Stimulated activated CD8-positive, alpha-beta memory T cell treated with anti-CD3 and anti-CD28 coated beads, Interleukin-4, amount 100 ng/mL, for 1 hour (primary cell): Measurements from ENCODE around the gene CCRL2.

Experiments
- DNase-seq, 2 donors: peaks; one replicate each; pipeline ENCODE4 v3.0.0-alpha.2; 2020; ENCODE audit warnings: low read depth in 2 of 2, low spot score in 1 of 2

CCRL2 gene, protein sequence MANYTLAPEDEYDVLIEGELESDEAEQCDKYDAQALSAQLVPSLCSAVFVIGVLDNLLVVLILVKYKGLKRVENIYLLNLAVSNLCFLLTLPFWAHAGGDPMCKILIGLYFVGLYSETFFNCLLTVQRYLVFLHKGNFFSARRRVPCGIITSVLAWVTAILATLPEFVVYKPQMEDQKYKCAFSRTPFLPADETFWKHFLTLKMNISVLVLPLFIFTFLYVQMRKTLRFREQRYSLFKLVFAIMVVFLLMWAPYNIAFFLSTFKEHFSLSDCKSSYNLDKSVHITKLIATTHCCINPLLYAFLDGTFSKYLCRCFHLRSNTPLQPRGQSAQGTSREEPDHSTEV

DNA sequence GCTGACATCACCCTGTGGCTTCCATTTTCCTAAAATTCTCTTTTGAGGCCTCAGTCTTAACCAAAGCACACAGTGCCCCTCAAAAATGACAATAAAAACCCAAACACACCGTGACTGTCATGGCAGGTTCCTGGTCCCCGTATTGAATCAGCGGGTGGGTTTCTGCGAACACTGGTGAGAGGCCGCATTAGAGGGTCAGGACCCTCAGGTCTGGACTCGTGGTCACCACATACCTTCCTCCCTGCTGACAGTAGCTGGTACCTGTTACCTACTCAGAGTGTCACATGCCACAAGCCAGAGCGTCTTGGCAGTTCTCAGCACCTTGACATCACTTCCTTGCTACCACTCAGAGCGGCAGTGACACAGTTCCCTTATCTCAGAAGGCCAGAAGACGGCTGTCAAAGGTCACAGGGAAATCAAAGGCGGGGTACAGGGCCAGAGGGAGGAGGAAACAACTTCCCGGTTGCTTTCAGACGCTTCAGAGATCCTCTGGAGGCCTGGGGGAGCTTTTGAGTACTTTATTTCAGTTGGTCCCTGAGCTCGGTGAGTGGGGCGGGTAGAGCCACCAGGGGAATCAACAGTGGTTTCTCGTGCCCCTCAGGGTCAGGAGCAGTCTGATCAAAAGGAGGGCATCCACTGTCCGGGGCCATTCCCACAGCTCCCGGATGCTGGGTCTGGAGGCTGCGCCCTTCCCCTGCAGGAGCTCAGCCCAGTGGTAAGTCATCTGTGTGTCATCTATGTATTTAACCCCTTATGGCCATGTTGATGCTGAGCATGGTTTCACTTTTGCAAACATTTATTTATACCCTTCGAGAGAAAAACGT is at the start of gene CCRL2, which contains the start of gene CCR5AS:
CCRL2 (plus strand) TSS at position 472 of the 824 bp plus-strand sequence. CDS start 821 bp downstream, outside the sequence.
CCR5AS (minus strand) TSS at position 279 of the 824 bp plus-strand sequence.
- DNase-seq, result peak in 1 of 2 donors; percentile 25

DNA sequence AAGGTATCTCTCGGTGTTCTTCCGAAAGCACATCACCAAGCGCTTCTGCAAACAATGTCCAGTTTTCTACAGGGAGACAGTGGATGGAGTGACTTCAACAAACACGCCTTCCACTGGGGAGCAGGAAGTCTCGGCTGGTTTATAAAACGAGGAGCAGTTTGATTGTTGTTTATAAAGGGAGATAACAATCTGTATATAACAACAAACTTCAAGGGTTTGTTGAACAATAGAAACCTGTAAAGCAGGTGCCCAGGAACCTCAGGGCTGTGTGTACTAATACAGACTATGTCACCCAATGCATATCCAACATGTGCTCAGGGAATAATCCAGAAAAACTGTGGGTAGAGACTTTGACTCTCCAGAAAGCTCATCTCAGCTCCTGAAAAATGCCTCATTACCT is 48.6 kb upstream of the CCRL2 start:
- no peak for DNase-seq

DNA sequence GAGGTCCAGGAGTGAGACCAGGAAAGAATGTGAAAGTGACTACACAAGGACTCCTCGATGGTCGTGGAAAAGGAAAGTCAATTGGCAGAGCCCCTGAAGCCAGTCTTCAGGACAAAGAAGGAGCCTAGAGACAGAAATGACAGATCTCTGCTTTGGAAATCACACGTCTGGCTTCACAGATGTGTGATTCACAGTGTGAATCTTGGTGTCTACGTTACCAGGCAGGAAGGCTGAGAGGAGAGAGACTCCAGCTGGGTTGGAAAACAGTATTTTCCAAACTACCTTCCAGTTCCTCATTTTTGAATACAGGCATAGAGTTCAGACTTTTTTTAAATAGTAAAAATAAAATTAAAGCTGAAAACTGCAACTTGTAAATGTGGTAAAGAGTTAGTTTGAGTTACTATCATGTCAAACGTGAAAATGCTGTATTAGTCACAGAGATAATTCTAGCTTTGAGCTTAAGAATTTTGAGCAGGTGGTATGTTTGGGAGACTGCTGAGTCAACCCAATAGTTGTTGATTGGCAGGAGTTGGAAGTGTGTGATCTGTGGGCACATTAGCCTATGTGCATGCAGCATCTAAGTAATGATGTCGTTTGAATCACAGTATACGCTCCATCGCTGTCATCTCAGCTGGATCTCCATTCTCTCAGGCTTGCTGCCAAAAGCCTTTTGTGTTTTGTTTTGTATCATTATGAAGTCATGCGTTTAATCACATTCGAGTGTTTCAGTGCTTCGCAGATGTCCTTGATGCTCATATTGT is 47.1 kb upstream of the CCRL2 start:
- DNase-seq, result no peak

DNA sequence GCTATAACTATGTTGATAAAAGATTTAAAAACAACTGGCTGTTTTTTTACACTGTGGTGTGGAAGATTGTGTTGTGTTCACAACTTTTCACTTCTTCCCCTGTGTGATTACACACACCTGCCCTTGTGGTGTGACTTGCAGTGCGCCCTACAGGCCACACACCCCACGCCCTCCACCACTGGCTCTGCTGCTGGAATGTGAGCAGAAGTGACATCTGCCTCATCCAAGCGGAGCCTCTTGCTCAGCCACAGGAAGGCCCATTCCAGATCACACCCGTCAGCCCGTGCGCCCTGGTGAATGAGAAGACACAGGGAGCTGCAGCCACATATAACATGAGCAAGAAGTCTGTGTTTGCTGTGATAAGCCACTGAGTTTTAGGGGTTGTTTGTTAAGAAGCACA is 46.2 kb upstream of the CCRL2 start:
- no peak for DNase-seq

DNA sequence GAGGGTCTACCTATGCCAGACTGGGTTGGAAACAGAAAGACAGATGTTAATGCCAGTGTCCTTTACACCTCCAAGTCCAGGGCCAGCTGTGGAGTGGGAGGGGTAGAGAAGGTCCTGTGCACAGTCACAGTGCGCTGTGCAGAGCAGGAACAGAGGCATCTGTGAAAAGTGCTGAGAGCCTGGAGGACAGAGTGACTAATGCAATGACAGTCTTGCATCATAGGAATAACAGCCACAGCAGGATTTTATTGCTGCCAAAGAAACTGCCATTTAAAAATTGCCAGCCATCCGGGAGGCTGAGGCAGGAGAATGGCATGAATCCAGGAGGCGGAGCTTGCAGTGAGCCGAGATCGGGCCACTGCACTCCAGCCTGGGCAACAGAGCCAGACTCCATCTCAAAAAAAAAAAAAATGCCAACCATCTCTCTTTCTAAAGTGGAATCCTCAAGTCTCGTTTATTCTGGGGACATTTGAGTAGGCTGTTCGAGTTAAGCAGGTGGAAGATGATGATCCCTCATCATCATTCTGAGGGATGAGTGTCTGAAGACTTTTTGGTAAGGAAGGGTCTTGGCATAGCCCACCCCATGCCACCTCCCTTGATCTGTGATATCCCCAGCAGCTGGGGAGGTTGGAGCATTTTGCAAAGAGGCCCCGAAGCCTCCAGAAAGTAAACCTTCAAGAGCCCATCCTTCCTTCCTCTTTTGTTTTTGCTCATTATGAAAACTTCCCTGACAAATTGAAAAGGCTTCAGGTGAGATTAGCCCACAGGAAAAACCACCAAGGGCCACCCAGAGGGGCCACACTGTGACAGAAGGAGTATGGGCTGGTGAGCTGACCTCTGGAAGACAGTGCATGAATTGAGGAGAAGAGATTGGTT is 45.4 kb upstream of the CCRL2 start:
- no peak for DNase-seq

DNA sequence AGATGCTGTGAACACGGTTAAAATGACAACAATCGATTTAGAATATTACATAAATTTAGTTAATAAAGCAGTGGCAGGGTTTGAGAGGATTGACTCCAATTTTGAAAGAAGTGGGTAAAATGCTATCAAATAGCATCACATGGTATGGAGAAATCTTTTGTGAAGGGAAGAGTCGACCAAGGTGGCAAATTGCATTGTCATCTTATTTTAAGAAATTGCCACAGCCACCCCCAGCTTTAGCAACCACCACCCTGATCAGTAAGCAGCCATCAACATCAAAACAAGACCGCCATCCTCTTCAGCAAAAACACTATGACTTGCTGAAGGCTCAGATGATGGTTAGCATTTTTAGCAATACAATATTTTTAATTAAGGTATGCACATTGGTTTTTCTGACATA is 42.0 kb upstream of the CCRL2 start:
- no peak for DNase-seq

DNA sequence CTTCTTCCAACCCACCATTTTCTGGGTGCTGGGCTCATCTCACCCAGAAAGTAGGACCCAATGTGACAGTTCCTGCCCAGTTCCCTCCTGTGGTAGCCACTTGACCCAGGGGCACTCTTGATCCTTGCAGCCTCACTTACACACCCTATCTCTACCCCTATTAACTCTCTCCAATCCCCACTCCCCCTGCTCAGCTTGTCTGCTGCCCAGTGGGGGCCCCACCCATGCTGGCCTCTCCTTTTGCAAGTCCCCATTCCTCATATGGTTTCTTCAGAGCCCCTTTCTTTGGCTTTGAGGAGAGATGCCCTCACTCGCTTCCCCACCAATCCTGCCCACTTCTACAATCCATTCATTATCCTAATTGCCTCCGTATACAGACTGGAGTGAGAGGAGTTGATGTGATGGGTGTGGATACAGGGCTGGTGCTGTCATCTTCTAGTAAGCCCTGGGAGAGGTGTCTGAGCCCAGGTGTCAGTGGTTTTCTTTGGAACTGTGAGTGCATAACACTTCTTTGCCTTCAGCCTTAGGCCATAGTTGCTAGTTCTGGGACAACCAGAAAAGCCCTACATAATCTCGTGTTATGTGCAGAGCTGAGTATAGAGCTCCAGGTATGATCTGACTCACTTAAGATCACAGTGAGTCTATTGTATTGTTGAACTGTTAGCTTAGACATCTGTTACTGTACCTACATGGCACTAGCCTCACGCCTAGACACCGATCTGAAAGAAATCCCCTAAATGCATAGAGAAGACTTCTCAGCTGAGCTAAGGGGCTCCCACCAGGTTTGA is 41.1 kb upstream of the CCRL2 start:
- DNase-seq, result no peak

DNA sequence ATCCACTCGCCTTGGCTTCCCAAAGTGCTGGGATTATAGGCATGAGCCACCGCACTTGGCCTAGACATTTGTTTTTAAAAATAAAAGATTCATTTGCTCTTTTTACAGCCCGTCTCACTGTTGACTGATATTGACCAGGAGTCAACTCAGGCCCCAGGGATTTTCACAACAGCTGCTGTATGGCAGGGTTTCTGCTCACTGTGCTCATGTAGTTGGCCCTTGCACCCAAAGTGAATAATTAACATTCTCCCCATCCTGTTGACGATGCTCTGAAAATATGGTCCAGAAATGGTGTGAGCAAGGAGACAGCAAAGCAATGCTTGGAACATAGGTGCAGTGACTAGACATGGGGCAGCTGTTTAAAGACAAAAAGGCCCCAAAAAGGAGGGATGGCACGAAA is 39.2 kb upstream of the CCRL2 start:
- DNase-seq, result no peak

DNA sequence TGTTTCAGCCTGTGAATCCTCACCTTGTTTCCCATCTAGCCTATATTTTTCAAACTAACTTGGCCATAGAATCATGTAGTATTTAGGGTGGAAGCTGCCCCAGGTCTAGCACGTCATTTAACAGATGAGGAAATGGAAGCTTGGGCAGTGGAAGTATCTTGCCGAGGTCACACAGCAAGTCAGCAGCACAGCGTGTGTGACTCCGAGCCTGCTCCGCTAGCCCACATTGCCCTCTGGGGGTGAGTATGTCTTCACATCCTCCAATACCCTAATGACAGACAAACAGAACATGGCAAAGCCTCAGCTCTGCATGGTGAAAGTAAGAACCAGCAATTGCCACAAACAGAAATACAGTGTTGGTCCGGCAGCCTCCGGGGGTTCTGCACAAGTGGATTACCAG is 38.5 kb upstream of the CCRL2 start:
- peak; percentile 30 to 42 for DNase-seq

DNA sequence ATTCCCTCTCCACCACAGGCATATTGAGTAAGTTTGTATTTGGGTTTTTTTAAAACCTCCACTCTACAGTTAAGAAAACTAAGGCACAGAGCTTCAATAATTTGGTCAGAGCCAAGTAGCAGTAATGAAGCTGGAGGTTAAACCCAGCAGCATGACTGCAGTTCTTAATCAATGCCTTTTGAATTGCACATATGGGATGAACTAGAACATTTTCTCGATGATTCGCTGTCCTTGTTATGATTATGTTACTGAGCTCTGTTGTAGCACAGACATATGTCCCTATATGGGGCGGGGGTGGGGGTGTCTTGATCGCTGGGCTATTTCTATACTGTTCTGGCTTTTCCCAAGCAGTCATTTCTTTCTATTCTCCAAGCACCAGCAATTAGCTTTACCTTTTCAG is 37.9 kb upstream of the CCRL2 start:
- no peak for DNase-seq

DNA sequence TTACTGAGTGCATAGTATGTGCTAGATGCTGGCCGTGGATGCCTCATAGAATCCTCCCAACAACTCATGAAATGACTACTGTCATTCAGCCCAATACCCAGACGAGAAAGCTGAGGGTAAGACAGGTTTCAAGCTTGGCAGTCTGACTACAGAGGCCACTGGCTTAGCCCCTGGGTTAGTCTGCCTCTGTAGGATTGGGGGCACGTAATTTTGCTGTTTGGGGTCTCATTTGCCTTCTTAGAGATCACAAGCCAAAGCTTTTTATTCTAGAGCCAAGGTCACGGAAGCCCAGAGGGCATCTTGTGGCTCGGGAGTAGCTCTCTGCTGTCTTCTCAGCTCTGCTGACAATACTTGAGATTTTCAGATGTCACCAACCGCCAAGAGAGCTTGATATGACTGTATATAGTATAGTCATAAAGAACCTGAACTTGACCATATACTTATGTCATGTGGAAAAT is 37.4 kb upstream of the CCRL2 start:
- DNase-seq, result no peak

DNA sequence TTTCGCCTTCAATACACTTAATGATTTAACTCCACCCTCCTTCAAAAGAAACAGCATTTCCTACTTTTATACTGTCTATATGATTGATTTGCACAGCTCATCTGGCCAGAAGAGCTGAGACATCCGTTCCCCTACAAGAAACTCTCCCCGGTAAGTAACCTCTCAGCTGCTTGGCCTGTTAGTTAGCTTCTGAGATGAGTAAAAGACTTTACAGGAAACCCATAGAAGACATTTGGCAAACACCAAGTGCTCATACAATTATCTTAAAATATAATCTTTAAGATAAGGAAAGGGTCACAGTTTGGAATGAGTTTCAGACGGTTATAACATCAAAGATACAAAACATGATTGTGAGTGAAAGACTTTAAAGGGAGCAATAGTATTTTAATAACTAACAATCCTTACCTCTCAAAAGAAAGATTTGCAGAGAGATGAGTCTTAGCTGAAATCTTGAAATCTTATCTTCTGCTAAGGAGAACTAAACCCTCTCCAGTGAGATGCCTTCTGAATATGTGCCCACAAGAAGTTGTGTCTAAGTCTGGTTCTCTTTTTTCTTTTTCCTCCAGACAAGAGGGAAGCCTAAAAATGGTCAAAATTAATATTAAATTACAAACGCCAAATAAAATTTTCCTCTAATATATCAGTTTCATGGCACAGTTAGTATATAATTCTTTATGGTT is 36.1 kb upstream of the CCRL2 start, which contains the start of gene CCR5:
CCR5 (plus strand) TSS at position 108 of the 680 bp plus-strand sequence. CDS start 1,957 bp downstream, outside the sequence.
- no peak for DNase-seq

DNA sequence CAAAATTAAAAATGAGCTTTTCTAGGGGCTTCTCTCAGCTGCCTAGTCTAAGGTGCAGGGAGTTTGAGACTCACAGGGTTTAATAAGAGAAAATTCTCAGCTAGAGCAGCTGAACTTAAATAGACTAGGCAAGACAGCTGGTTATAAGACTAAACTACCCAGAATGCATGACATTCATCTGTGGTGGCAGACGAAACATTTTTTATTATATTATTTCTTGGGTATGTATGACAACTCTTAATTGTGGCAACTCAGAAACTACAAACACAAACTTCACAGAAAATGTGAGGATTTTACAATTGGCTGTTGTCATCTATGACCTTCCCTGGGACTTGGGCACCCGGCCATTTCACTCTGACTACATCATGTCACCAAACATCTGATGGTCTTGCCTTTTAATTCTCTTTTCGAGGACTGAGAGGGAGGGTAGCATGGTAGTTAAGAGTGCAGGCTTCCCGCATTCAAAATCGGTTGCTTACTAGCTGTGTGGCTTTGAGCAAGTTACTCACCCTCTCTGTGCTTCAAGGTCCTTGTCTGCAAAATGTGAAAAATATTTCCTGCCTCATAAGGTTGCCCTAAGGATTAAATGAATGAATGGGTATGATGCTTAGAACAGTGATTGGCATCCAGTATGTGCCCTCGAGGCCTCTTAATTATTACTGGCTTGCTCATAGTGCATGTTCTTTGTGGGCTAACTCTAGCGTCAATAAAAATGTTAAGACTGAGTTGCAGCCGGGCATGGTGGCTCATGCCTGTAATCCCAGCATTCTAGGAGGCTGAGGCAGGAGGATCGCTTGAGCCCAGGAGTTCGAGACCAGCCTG is 35.3 kb upstream of the CCRL2 start:
- DNase-seq, result no peak

DNA sequence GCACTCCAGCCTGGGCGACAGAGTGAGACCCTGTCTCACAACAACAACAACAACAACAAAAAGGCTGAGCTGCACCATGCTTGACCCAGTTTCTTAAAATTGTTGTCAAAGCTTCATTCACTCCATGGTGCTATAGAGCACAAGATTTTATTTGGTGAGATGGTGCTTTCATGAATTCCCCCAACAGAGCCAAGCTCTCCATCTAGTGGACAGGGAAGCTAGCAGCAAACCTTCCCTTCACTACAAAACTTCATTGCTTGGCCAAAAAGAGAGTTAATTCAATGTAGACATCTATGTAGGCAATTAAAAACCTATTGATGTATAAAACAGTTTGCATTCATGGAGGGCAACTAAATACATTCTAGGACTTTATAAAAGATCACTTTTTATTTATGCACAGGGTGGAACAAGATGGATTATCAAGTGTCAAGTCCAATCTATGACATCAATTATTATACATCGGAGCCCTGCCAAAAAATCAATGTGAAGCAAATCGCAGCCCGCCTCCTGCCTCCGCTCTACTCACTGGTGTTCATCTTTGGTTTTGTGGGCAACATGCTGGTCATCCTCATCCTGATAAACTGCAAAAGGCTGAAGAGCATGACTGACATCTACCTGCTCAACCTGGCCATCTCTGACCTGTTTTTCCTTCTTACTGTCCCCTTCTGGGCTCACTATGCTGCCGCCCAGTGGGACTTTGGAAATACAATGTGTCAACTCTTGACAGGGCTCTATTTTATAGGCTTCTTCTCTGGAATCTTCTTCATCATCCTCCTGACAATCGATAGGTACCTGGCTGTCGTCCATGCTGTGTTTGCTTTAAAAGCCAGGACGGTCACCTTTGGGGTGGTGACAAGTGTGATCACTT is 34.3 kb upstream of the CCRL2 start:
- DNase-seq, result no peak

DNA sequence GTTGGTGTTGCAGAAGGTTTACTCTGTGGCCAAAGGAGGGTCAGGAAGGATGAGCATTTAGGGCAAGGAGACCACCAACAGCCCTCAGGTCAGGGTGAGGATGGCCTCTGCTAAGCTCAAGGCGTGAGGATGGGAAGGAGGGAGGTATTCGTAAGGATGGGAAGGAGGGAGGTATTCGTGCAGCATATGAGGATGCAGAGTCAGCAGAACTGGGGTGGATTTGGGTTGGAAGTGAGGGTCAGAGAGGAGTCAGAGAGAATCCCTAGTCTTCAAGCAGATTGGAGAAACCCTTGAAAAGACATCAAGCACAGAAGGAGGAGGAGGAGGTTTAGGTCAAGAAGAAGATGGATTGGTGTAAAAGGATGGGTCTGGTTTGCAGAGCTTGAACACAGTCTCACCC is 32.3 kb upstream of the CCRL2 start:
- DNase-seq, result no peak

DNA sequence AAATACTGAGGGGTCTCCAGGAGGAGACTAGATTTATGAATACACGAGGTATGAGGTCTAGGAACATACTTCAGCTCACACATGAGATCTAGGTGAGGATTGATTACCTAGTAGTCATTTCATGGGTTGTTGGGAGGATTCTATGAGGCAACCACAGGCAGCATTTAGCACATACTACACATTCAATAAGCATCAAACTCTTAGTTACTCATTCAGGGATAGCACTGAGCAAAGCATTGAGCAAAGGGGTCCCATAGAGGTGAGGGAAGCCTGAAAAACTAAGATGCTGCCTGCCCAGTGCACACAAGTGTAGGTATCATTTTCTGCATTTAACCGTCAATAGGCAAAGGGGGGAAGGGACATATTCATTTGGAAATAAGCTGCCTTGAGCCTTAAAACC is 31.8 kb upstream of the CCRL2 start:
- DNase-seq, result no peak

DNA sequence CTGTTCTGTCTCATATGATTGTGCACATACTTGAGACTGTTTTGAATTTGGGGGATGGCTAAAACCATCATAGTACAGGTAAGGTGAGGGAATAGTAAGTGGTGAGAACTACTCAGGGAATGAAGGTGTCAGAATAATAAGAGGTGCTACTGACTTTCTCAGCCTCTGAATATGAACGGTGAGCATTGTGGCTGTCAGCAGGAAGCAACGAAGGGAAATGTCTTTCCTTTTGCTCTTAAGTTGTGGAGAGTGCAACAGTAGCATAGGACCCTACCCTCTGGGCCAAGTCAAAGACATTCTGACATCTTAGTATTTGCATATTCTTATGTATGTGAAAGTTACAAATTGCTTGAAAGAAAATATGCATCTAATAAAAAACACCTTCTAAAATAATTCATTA is 31.2 kb upstream of the CCRL2 start:
- no peak for DNase-seq
